HG03097 (cell line): Measurements from ENCODE around the gene ITPA.

Source experiments
- ATAC-seq: cut with Tn5 transposase; IDR thresholded peaks from one replicate; pipeline ENCODE4 v1.9.1; 2021; ENCODE audit not compliant: unreplicated experiment, low FRiP score

Gene ITPA

DNA sequence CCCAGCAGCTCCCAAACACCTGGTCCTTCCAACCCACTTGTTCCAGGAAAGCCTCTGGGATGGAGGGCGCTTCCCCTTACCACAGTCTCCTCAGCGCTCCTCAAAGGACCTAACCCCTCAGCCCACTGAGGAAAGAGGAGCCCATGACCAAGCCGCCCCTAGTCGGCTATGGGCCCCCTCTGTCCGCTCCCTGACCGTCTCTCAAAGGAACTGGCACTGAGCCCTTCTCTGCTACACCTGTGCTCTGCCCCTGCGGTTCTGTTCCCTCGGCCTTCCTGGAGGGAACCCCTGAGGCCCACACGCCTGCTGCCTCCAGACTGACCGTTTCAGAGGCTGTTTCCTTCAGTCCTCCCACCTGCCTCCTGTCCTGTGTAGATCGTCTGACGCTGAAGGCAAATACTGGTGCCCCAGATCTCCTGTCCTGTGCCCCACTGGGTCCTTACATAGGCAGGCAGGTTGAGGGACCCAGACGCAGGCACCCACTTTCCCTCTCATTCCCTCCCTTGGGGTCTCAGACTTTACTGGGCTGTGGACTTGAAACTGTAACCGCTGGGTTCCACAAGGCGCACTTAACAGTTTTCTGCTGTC lies 31.6 kb downstream of the ITPA start:
- no peak for ATAC-seq

DNA sequence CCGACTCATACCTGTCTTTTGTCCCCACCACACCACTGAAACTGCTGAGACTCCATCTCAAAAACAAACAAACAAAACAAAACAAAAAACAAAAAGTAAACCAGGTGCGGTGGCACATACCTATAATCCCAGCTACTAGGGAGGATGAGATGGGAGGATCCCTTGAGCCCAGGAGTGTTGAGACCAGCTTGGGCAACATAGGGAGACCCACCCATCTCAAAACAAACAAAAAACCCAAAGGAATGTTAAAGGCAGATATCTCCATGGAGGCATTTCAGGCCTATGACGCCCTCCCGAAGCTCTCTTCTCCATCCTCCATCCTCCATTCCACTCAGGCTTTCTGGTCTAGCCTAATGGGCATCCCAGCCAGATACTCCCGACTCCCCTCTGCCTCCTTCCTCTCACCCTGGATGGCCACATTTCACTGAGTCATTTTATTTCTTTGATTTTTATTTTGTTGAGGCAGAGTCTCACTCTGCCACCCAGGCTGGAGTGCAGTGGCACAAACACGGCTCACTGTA lies 32.9 kb downstream of the ITPA start:
- ATAC-seq: no peak

DNA sequence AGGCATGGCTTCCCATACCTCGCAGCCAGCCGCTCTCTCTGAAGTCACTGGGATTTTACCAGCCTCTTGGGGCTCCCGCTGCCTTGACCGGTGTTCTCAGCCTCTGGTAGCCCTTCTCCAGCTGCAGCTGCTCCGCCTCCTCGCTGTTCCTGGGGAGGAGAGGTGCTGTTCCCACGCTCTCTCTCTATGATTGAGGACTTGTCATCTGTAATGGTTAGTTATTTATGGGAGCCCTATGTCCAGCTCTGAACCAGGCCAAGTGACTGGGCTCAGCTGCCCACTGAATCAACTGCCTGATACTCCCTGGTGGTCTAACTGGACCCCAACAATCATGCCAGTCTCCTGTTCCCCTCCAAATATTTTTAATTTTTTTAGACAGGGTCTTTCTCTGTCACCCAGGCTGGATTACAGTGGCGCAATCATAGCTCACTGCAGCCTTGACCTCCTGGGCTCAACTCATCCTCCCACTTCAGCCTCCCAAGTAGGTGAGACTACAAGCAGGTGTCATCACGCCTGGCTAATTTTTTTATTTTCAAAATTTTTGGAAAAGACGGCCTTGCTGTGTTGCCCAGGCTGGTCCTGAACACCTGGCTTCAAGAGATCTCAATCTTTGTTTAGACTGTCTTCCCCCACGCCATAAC lies 34.5 kb downstream of the ITPA start:
- no peak for ATAC-seq

DNA sequence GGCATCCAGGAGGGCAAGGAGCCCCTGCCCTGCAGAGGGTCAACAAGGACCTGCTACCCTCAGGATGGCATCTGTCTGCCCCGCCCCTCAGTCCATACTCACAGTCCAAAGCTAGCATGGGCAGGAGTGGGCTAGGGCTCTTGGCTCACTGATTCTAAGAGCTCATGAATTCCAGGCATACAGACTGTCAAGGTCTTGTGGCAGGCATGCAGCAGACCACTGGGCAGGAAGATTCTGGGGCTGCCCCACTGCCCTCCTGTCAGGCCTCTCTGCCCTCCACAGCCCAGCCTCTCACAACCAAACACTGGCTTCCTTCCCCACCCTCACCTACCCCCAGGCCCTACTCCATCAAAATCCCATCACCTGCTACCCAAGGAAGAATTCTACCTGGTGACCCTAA lies 35.3 kb downstream of the ITPA start:
- ATAC-seq: no peak

DNA sequence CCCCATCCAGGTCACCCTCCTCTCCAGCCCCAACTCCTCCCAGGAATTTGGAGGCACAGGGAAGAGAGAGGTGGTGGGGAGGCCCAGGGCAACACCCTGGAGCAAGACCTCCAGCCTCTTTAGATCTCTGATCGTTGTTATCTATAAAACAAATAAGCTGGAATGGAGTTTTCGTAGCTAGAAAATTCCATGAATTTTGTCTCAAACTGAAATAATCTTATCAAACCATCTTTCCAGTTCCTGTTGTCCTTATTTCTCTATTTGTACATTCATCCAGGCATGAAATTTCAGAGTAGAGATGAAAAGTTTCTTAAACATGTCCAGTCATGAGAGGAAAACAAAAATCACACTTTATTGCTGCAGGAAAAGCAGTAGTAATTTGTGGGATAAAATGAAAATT lies 35.9 kb downstream of the ITPA start:
- ATAC-seq: no peak

DNA sequence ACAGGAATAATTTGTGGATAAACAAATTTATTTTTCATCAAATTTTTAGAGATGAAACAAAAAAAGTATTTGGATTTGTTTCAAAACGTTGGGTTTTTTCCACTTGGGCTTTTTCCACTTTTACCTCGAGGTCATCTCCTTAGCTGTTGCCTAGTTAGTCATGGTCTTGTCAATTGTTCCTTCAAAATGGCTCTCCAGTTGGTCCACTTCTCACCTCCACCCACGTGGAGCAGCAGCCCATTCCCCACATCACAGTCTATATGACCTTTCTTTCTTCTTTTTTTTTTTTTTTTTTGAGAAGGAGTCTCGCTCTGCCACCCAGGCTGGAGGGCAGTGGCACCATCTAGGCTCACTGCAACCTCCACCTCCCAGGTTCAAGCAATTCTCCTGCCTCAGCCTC lies 36.4 kb downstream of the ITPA start:
- ATAC-seq: no peak

DNA sequence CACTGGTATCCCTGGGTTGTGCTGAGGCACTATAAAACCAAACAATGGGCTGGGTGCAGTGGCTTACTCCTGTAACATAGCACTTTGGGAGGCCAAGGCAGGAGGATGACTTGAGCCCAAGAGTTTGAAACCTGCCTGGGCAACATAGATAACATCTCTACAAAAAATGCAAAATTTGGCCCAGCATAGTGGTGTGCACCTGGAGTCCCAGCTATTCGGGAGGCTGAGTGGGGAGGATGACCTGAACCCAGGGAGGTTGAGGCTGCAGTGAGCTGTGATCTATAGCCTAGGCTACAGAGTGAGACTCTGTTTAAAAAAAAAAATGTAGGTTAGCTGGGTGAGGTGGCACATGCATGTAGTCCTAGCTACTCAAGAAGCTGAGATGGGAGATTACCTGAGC lies 37.4 kb downstream of the ITPA start:
- no peak for ATAC-seq

DNA sequence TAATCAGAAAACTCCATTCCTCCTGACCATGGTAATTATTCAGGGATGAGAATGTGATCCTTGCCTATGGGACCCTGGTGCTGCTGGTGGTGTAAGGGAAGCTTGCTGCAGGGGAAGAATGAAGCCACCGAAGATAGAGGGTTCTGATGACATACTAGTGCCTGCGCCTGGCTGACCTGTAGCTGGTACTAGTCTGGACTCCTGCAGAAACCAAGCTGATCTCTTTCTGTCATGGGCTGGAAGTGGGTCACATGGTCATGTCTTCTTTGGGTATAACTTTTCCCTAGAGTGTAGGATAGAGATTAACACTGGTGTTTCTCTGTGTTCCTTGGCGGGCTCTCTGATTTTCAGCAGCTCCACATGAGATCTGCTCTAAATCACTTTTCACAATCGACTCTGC lies 38.3 kb downstream of the ITPA start:
- ATAC-seq: no peak

DNA sequence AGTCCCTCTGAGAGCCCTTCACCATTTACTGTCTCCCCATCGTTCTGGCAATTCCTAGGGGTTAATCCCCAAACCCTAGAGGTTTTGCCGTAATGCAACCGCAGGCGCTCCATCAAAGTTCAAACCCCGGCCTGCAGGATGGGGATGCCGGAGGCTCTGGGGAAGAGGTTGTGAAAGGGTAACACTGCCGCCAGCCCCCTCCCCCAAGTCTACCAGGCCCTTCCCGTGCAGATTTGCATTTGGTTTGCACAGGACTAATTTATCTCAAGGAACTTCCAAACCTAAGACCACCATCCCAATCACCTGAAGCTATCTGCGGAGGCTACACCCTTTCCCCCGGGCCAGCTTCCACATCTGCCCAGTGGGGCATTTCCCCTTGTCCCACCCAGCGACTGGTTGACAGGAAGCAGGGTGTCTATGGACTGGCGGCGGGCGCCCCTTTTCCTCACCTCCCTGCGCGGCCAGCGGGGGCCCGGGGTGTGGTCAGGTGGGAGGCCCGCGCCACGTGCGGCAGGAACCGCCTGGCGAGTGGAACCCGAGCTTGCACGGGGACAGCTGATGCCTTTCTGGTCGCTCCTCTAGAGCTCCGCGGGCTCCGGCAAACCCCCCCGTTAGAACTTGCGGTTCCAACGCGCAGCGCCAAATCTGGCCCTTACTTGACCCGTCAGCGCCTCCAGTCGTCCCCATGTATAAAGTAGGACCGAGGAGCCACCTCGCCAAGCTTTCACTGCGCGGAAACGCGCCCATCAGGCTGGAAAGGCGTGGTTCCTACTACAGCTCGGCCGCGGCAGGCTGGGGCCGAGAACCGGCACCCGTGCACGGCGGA lies 39.1 kb downstream of the ITPA start:
- no peak for ATAC-seq

DNA sequence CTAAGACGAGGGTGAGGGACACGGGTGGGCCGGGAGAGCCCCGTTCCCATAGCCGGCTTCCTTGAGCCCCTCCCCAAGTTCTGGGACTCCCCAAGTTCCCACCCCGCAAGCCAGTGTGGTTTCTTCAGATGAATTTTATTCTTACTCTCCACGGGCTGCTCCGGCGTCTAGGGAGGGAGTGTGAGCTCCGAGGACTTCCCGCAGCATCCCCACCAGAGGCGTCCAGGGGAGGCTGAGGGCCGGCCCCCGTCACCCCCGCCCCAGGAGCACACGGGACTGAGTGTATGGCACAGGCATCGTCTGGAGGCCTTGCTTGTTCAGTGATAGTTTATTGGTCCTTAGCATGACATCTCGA lies 39.7 kb downstream of the ITPA start:
- no peak for ATAC-seq

DNA sequence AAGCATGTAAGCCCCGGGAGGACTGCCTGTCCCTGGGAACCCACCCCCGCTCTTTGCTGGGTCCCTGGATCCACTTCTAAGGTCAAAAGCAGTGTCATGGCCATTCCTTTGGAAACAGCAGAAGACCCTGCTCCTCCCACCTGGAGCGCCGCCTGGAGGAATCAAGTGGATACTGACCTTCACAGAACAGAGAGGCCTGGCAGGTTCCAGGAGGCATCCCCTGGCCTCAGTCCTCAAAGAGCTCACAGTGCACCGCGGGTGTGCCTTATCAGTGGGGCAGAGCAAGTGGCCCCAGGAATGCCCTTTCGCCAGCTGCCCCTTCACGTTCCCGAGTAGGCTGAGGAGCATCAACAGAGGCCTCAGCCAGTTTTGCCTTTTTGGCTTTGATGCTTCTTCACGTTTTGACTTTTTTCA lies 40.8 kb downstream of the ITPA start:
- no peak for ATAC-seq

DNA sequence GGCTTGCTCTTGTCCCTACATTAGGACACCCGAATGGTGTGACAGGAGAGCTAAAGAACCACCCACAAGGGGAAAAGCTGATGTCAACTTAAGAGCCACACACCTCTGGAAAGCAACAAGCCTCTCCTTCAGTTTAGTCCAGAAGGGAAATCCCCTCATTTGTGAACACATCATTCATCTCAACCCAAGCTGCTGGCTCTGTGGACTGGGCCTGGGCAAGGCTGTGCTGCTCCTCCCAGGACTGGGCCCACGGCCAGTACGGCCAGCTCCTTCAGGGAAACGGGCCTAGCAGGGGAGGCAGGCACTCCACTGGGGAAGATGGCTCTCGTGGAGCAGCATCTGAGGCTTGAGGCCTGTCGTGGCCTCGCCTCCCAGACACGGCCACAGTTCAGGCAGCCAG lies 42.5 kb downstream of the ITPA start:
- ATAC-seq: no peak

DNA sequence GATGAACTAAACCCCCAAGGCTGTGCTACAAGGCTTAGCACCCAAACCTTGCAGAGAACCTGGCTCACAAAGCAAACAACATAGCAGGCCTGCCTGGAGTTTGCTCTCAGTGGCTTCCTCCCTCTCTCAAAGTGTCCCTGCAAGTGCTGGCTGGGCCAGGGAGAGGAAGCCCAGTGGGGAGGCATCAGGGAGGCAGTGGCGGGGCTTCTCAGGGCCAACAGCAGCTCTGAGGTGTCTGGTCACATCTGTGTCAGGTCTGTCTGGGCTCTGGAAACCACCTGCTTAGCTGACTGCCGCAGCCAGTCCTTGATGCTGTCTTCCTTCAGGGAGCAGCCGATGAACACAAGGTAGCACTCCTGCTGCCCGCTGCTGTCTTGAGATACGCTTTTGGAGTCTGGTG lies 46.4 kb downstream of the ITPA start:
- no peak for ATAC-seq

DNA sequence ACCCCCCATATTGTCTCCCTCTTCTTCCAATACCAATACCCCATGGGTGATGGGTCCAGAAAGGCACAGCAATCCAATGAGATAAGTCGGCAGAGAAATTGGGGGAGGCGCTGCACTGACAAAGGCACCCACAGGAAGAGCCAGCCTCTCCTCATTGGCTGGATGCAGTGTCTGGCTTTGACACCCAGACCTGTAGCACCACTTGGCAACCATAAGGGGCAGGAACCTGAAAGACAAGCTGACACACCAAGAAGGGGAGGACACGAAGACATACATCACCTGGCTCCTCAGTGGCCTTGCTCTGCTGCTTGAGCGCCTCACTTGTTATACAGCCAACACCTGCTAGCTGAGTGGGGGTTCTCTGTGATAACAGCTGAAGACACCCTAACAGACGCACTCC lies 49.1 kb downstream of the ITPA start:
- no peak for ATAC-seq

DNA sequence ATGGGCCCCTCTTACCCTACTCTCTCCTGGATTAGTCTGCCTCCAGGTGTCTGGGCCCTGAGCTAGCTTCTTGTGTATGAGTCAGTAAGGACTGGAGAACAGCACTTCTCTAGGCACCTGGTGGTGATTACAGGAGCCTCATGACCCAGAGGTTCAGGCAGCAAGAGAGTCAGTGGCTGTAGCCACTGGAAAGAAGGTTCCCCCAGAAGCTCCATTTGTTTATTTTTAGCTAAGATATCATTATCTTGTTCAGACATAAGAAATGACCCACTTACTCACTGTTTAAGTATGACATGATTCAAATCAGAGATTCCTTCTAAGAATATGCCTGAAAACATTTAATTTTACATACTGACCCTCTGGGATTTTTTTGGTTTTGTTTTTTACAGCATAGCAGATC lies 53.3 kb downstream of the ITPA start:
- no peak for ATAC-seq

DNA sequence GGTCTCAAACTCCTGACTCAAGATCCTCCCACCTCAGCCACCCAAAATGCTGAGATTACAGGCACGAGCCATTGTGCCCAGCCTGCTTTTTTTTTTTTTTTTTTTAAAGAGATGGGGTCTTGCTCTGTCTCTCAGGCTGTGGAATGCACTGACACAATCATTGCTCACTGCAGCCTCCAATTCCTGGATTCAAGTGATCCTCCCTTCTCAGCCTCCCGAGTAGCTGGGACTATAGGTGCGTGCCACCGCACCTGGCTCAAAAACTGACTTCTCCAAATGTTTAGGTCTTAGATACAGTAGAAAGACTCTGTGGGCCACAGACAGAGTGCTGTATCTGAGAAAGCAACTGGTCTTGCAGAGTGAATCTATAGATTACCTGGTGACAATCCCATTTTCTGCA lies 60.8 kb downstream of the ITPA start:
- no peak for ATAC-seq

DNA sequence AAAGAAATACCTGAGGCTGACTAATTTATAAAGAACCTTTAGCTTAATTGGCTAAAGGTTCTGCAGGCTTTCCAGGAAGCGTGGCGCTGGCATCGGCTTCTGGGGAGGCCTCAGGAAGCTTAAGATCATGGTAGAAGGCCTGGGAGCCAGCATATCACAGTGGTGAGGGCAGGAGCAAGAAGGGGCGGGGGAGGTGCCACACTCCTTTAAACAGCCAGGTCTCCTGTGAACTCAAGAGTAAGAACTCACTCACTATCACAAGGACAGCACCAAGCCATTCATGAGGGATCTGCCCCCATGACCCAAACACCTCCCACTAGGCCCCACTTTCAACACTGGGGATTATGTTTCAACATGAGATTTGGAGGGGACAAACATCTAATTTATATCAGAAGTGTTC lies 64.1 kb downstream of the ITPA start:
- ATAC-seq: no peak
